Loucy (cell line): Measurements from ENCODE around the gene FSTL4.

Experiments
- H2AFZ ChIP-seq: fragments of 200-600 bp; sonication (generic); 2 replicates; pipeline ENCODE4 v1.6.0; 2016; ENCODE audit warnings: antibody characterized with exemption, mild to moderate bottlenecking, low read length, moderate library complexity
- H3F3A ChIP-seq: fragments of 200-600 bp; 2 replicates; pipeline ENCODE4 v1.6.0; 2016; ENCODE audit warnings: antibody characterized with exemption, low read depth, mild to moderate bottlenecking
- H3K27me3 ChIP-seq: fragments of 200-600 bp; sonication (generic); 2 replicates; pipeline ENCODE4 v1.6.1; 2014; ENCODE audit warnings: low read length, mild to moderate bottlenecking; ENCODE audit not compliant: insufficient read depth, poor library complexity, severe bottlenecking
- H3K36me3 ChIP-seq: fragments of 200-600 bp; sonication (generic); 2 replicates; pipeline ENCODE4 v1.6.1; 2016; ENCODE audit warnings: low read length; ENCODE audit not compliant: insufficient read depth
- H3K4me1 ChIP-seq: fragments of 200-600 bp; sonication (generic); 2 replicates; pipeline ENCODE4 v1.5.1; 2014; ENCODE audit warnings: low read length, mild to moderate bottlenecking; ENCODE audit not compliant: insufficient read depth, poor library complexity, severe bottlenecking
- H3K4me2 ChIP-seq: fragments of 200-600 bp; sonication (generic); 2 replicates; pipeline ENCODE4 v1.6.0; 2014; ENCODE audit warnings: antibody characterized with exemption, low read length, low read depth, mild to moderate bottlenecking; ENCODE audit not compliant: poor library complexity, severe bottlenecking
- H3K4me3 ChIP-seq: fragments of 200-600 bp; sonication (generic); 2 replicates; pipeline ENCODE4 v1.5.1; 2014; ENCODE audit warnings: low read length, mild to moderate bottlenecking, mixed read lengths; ENCODE audit not compliant: poor library complexity, severe bottlenecking
- H3K79me2 ChIP-seq: fragments of 200-600 bp; sonication (generic); 2 replicates; pipeline ENCODE4 v1.6.1; 2014; ENCODE audit warnings: low read length; ENCODE audit not compliant: insufficient read depth
- H3K9ac ChIP-seq: fragments of 200-600 bp; sonication (generic); 2 replicates; pipeline ENCODE4 v1.6.0; 2014; ENCODE audit warnings: mild to moderate bottlenecking, low read depth, low read length, moderate library complexity; ENCODE audit not compliant: poor library complexity, severe bottlenecking
- H3K9me2 ChIP-seq: fragments of 200-600 bp; sonication (generic); replicated peaks from 2 replicates; pipeline ENCODE4 v1.6.1; 2016; ENCODE audit warnings: low read depth, low read length, mixed read lengths
- H3K9me3 ChIP-seq: fragments of 200-600 bp; sonication (generic); 2 replicates; pipeline ENCODE4 v1.6.1; 2014; ENCODE audit warnings: mild to moderate bottlenecking, antibody characterized with exemption, low read length, low read depth; ENCODE audit not compliant: insufficient read depth
- H4K20me1 ChIP-seq: fragments of 200-600 bp; sonication (generic); 2 replicates; pipeline ENCODE4 v1.6.0; 2014; ENCODE audit warnings: antibody characterized with exemption, low read length, mild to moderate bottlenecking; ENCODE audit not compliant: insufficient read depth, poor library complexity, severe bottlenecking
- CTCF ChIP-seq: fragments of 200-600 bp; sonication (generic); conservative IDR thresholded peaks from 2 replicates; pipeline ENCODE4 v1.5.1; 2014; ENCODE audit warnings: mild to moderate bottlenecking, antibody characterized with exemption, low read length
- EZH2phosphoT487 ChIP-seq: fragments of 200-600 bp; IDR thresholded peaks from 2 replicates; pipeline ENCODE4 v1.6.1; 2018; ENCODE audit warnings: antibody characterized with exemption, mild to moderate bottlenecking, moderate library complexity, borderline replicate concordance

The FSTL4 gene

GRCh38 chr5:133317558-133317957 is 294.8 kb downstream of the FSTL4 start:
- no peaks in the 10 kb centered on the region for H4K20me1 ChIP-seq
- TF ChIP-seq EZH2phosphoT487 (no peak), CTCF (no peak)
- no peaks in the 10 kb centered on the region for H3K9me3 ChIP-seq
- H3K4me1 ChIP-seq: no peaks in the 10 kb centered on the region
- H2AFZ ChIP-seq: no peak overlapping the region
- no peak overlapping the region for H3K9ac ChIP-seq
- no peak overlapping the region for H3K4me2 ChIP-seq
- H3K36me3 ChIP-seq: no peaks in the 10 kb centered on the region
- no peaks in the 10 kb centered on the region for H3K27me3 ChIP-seq
- H3K4me3 ChIP-seq: no peak overlapping the region
- H3K9me2 ChIP-seq: no peaks in the 10 kb centered on the region
- H3K79me2 ChIP-seq: no peaks in the 10 kb centered on the region
- no peaks in the 10 kb centered on the region for H3F3A ChIP-seq

- Histone ChIP-seq H3K4me2 (no peak overlapping the region), H4K20me1 (no peaks in the 10 kb centered on the region), H3K9me2 (no peaks in the 10 kb centered on the region), H3K9me3 (no peaks in the 10 kb centered on the region), H3K4me1 (no peaks in the 10 kb centered on the region), H3K4me3 (no peak overlapping the region), H3F3A (no peaks in the 10 kb centered on the region), H3K36me3 (no peaks in the 10 kb centered on the region), H3K27me3 (no peaks in the 10 kb centered on the region), H2AFZ (no peak overlapping the region), H3K9ac (no peak overlapping the region), H3K79me2 (no peaks in the 10 kb centered on the region)
- peak; percentile 43 for TF ChIP-seq CTCF
- no peak for TF ChIP-seq EZH2phosphoT487
These were observed 295.7 kb downstream of the FSTL4 start for GRCh38 chr5:133316346-133317343.

GRCh38 chr5:133314086-133314485 is 298.3 kb downstream of the FSTL4 start:
- Histone ChIP-seq H3K4me2 (no peak overlapping the region), H3K9me2 (no peaks in the 10 kb centered on the region), H3F3A (no peaks in the 10 kb centered on the region), H2AFZ (no peak overlapping the region), H3K9me3 (no peaks in the 10 kb centered on the region), H3K9ac (no peak overlapping the region), H3K4me3 (no peak overlapping the region), H3K27me3 (no peaks in the 10 kb centered on the region), H3K4me1 (no peaks in the 10 kb centered on the region), H4K20me1 (no peaks in the 10 kb centered on the region), H3K79me2 (no peaks in the 10 kb centered on the region), H3K36me3 (no peaks in the 10 kb centered on the region)
- TF ChIP-seq EZH2phosphoT487: no peak
- no peak for TF ChIP-seq CTCF
